Endothelial cell (in vitro differentiated cells): ENCODE data around the gene ZNF598. TPM values are rescaled to one million over a fixed set of nuclear protein-coding genes. Genes with fewer than 3 reads are reported as not detected.
A peak's percentile ranks its signal among the peaks of the same experiment; 100 is the strongest.

Experiments used
- DNase-seq: peaks from one replicate; pipeline ENCODE4 v3.0.0; 2021; ENCODE audit warnings: low spot score
- H3K27ac Mint-ChIP-seq: one replicate; pipeline ENCODE4 v1.8.0; 2021; ENCODE audit warnings: mixed read lengths, inconsistent platforms; ENCODE audit not compliant: unreplicated experiment
- H3K27me3 Mint-ChIP-seq: one replicate; pipeline ENCODE4 v1.8.0; 2021; ENCODE audit warnings: mild to moderate bottlenecking, moderate library complexity, mixed read lengths, inconsistent platforms; ENCODE audit not compliant: unreplicated experiment
- H3K36me3 Mint-ChIP-seq: one replicate; pipeline ENCODE4 v1.8.0; 2021; ENCODE audit warnings: mild to moderate bottlenecking, low read depth, mixed read lengths, inconsistent platforms; ENCODE audit not compliant: unreplicated experiment
- H3K4me1 Mint-ChIP-seq: one replicate; pipeline ENCODE4 v1.8.0; 2021; ENCODE audit warnings: mild to moderate bottlenecking, mixed read lengths, inconsistent platforms; ENCODE audit not compliant: unreplicated experiment
- H3K4me3 Mint-ChIP-seq: one replicate; pipeline ENCODE4 v1.8.0; 2021; ENCODE audit warnings: mild to moderate bottlenecking, mixed read lengths, inconsistent platforms; ENCODE audit not compliant: unreplicated experiment
- H3K9me3 Mint-ChIP-seq: one replicate; pipeline ENCODE4 v1.8.0; 2021; ENCODE audit warnings: mixed read lengths, inconsistent platforms; ENCODE audit not compliant: unreplicated experiment
- CTCF ChIP-seq: fragments of 200-600 bp; sonication (generic); IDR thresholded peaks from one replicate; pipeline ENCODE4 v1.5.0; 2021; ENCODE audit warnings: antibody characterized with exemption; ENCODE audit not compliant: unreplicated experiment
- long read RNA-seq: library from polyadenylated mRNA; unstranded; transcript quantifications from one replicate; pipeline ENCODE4 v2.0.0, GENCODE V29; 2020; ENCODE audit not compliant: unreplicated experiment
- total RNA-seq: library from RNA; stranded (reverse); fragmentation: NEBNext Ultra II Directional; extraction: Animal tissue kit (Norgen Biotek cat#: 25700); gene quantifications from one replicate; pipeline ENCODE4 v1.2.1, GENCODE V29; 2021; ENCODE audit not compliant: unreplicated experiment

The ZNF598 gene
- 34.4 TPM for total RNA-seq
- long read RNA-seq, result 0 reads

GRCh38 chr16:2009791-2010510, at the start of gene ZNF598:
Gene ZNF598 (minus strand): TSS chr16:2009821.
- Mint-ChIP-seq H3K36me3 (peaks cover 6% of the 10 kb centered on the region), H3K4me3 (peak within 1 kb of the TSS; percentile 95), H3K9me3 (no peaks in the 10 kb centered on the region), H3K4me1 (peaks cover 21% of the 10 kb centered on the region), H3K27me3 (peaks cover 15% of the 10 kb centered on the region), H3K27ac (peak within 1 kb of the TSS; percentile 77)
- no peak for TF ChIP-seq CTCF
- peak; percentile 80 for DNase-seq

- Mint-ChIP-seq H3K36me3 (peaks cover 14% of the 10 kb centered on the region), H3K4me3 (no peak overlapping the region), H3K9me3 (no peaks in the 10 kb centered on the region), H3K27ac (no peak overlapping the region), H3K4me1 (no peaks in the 10 kb centered on the region), H3K27me3 (peaks cover 4% of the 10 kb centered on the region)
- no peak for TF ChIP-seq CTCF
- no peak for DNase-seq
These were observed 49.3 kb upstream of the ZNF598 start for GRCh38 chr16:2058872-2059271.

DNA sequence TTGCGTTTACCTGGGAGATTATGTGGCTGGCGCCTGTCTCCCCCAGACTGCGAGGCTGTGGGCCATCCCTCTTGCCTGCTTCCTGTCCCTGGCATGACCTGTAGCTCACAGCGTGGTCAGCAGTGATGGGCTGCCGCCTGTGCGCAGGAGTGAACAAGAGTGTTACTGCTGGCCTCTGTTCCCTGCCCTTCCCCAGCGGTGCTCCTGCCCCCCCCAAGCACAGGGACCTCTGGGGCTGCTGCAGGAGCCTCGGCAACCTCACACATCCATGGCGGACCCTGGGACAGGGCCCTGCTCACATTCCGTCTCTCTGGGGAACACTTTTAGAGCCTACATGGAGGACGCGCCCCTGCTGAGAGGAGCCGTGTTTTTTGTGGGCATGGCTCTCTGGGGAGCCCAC, 48.8 kb upstream of the ZNF598 start:
- no peak for DNase-seq
- Mint-ChIP-seq H3K36me3 (peaks cover 19% of the 10 kb centered on the region), H3K9me3 (no peaks in the 10 kb centered on the region), H3K4me1 (no peaks in the 10 kb centered on the region), H3K27me3 (peaks cover 4% of the 10 kb centered on the region), H3K4me3 (no peak overlapping the region), H3K27ac (no peak overlapping the region)
- no peak for TF ChIP-seq CTCF

GRCh38 chr16:2057438-2057837, 47.8 kb upstream of the ZNF598 start:
- no peak for TF ChIP-seq CTCF
- H3K4me1 Mint-ChIP-seq, result no peaks in the 10 kb centered on the region
- H3K27ac Mint-ChIP-seq, result no peak overlapping the region
- no peak for DNase-seq
- H3K9me3 Mint-ChIP-seq, result no peaks in the 10 kb centered on the region
- H3K27me3 Mint-ChIP-seq, result peaks cover 4% of the 10 kb centered on the region
- H3K36me3 Mint-ChIP-seq, result peaks cover 23% of the 10 kb centered on the region
- peak overlapping the region; percentile 42 for H3K4me3 Mint-ChIP-seq

- no peak overlapping the region for H3K27ac Mint-ChIP-seq
- no peaks in the 10 kb centered on the region for H3K9me3 Mint-ChIP-seq
- TF ChIP-seq CTCF, result no peak
- no peak for DNase-seq
- no peaks in the 10 kb centered on the region for H3K4me1 Mint-ChIP-seq
- H3K36me3 Mint-ChIP-seq, result peaks cover 25% of the 10 kb centered on the region
- peak overlapping the region; percentile 42 for H3K4me3 Mint-ChIP-seq
- H3K27me3 Mint-ChIP-seq, result peaks cover 4% of the 10 kb centered on the region
These were observed 47.2 kb upstream of the ZNF598 start for GRCh38 chr16:2056681-2057407.
